Measurements from ENCODE around the gene OR52I1.

GRCh38 chr11:4547416-4547815 lies 46.4 kb upstream of the OR52I1 start:
- TF ChIP-seq, protein P1, sequence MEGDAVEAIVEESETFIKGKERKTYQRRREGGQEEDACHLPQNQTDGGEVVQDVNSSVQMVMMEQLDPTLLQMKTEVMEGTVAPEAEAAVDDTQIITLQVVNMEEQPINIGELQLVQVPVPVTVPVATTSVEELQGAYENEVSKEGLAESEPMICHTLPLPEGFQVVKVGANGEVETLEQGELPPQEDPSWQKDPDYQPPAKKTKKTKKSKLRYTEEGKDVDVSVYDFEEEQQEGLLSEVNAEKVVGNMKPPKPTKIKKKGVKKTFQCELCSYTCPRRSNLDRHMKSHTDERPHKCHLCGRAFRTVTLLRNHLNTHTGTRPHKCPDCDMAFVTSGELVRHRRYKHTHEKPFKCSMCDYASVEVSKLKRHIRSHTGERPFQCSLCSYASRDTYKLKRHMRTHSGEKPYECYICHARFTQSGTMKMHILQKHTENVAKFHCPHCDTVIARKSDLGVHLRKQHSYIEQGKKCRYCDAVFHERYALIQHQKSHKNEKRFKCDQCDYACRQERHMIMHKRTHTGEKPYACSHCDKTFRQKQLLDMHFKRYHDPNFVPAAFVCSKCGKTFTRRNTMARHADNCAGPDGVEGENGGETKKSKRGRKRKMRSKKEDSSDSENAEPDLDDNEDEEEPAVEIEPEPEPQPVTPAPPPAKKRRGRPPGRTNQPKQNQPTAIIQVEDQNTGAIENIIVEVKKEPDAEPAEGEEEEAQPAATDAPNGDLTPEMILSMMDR (IDR thresholded peaks at IDR 0.05 in 4 of 5, conservative IDR thresholded peaks at IDR 0.05 in 1 of 5) = no peak
- TF ChIP-seq POLR2A (IDR thresholded peaks at IDR 0.05) = no peak

Measured in gastrocnemius medialis (tissue), 4 donors.